HepG2 (cell line): Measurements from ENCODE around the gene ZMYND10. TPM values are rescaled to one million over a fixed set of nuclear protein-coding genes. Genes with fewer than 3 reads are reported as not detected.

ENCODE experiments used
- AGO2 ChIP-seq: fragments of 200-400 bp; formaldehyde crosslinking; optimal IDR thresholded peaks from 2 replicates; pipeline ENCODE3; 2017; ENCODE audit warnings: mild to moderate bottlenecking, low read depth, low read length, moderate library complexity
- DR1 ChIP-seq: sonication (generic); formaldehyde crosslinking; IDR thresholded peaks from 2 replicates; pipeline ENCODE4 v1.8.0; 2021; ENCODE audit warnings: mild to moderate bottlenecking, missing genetic modification reagents, inconsistent platforms
- ESRRA ChIP-seq: sonication (generic); formaldehyde crosslinking; IDR thresholded peaks from 2 replicates; pipeline ENCODE4 v1.5.1; 2020; ENCODE audit warnings: mild to moderate bottlenecking, low read depth, missing genetic modification reagents
- FLYWCH1 ChIP-seq: sonication (generic); formaldehyde crosslinking; IDR thresholded peaks from 2 replicates; pipeline ENCODE4 v1.8.1; 2023; ENCODE audit warnings: mild to moderate bottlenecking, missing genetic modification reagents
- GABPB1 ChIP-seq: IDR thresholded peaks from 2 replicates; pipeline ENCODE4 v1.6.1; 2016; ENCODE audit warnings: mild to moderate bottlenecking, missing genetic modification reagents, moderate library complexity, missing compliant biosample characterization
- HIVEP1 ChIP-seq: sonication (generic); formaldehyde crosslinking; IDR thresholded peaks from 2 replicates; pipeline ENCODE4 v1.4.0; 2020; ENCODE audit warnings: mild to moderate bottlenecking, missing genetic modification reagents
- HOMEZ ChIP-seq: IDR thresholded peaks from 2 replicates; pipeline ENCODE4 v1.6.1; 2016; ENCODE audit warnings: low read depth
- KLF16 ChIP-seq, 2 experiments: sonication (generic) in 1 of 2; formaldehyde crosslinking in 1 of 2; IDR thresholded peaks; 2 replicates each; pipeline versions ENCODE4 v1.6.1 to v1.8.0; 2016 to 2023; ENCODE audit warnings: missing genetic modification reagents in 2 of 2, missing compliant biosample characterization in 1 of 2
- MEIS1 ChIP-seq: sonication (generic); formaldehyde crosslinking; IDR thresholded peaks from 2 replicates; pipeline ENCODE4 v1.9.0; 2021; ENCODE audit warnings: mild to moderate bottlenecking, missing genetic modification reagents, moderate library complexity, borderline replicate concordance
- MXD1 ChIP-seq: sonication (generic); formaldehyde crosslinking; IDR thresholded peaks from 2 replicates; pipeline ENCODE4 v1.4.0; 2020; ENCODE audit warnings: mild to moderate bottlenecking, missing genetic modification reagents
- NAIF1 ChIP-seq: sonication (generic); formaldehyde crosslinking; IDR thresholded peaks from 2 replicates; pipeline ENCODE4 v1.5.0; 2020; ENCODE audit warnings: mild to moderate bottlenecking, missing genetic modification reagents, borderline replicate concordance
- NR2F2 ChIP-seq: IDR thresholded peaks from 2 replicates; pipeline ENCODE4 v1.6.1; 2012; ENCODE audit warnings: low read depth, inconsistent platforms, borderline replicate concordance
- PCBP1 ChIP-seq: fragments of 200-400 bp; formaldehyde crosslinking; IDR thresholded peaks from 2 replicates; pipeline ENCODE4 v1.6.1; 2017; ENCODE audit warnings: mild to moderate bottlenecking, low read depth, low read length, borderline replicate concordance
- RXRA ChIP-seq: sonication (generic); formaldehyde crosslinking; IDR thresholded peaks from 2 replicates; pipeline ENCODE4 v1.5.1; 2020; ENCODE audit warnings: missing genetic modification reagents
- SP1 ChIP-seq, 2 experiments: fragments of 450-650 bp in 1 of 2; sonication (generic) in 1 of 2; formaldehyde crosslinking in 1 of 2; IDR thresholded peaks; 2 replicates each; pipeline versions ENCODE4 v1.4.0 to v1.6.1; 2016 to 2020; ENCODE audit warnings: missing genetic modification reagents in 1 of 2
- YY1 ChIP-seq: IDR thresholded peaks from 2 replicates; pipeline ENCODE4 v1.6.1; 2011; ENCODE audit warnings: low read length, low read depth, moderate library complexity, mild to moderate bottlenecking; ENCODE audit not compliant: insufficient read depth, insufficient replicate concordance
- ZNF333 ChIP-seq: sonication (generic); formaldehyde crosslinking; IDR thresholded peaks from 2 replicates; pipeline ENCODE4 v1.4.0; 2020; ENCODE audit warnings: mild to moderate bottlenecking, missing genetic modification reagents, borderline replicate concordance
- ZNF354B ChIP-seq: sonication (generic); formaldehyde crosslinking; IDR thresholded peaks from 2 replicates; pipeline ENCODE4 v1.8.0; 2022; ENCODE audit warnings: mild to moderate bottlenecking, missing genetic modification reagents
- ZNF432 ChIP-seq: sonication (generic); formaldehyde crosslinking; IDR thresholded peaks from 2 replicates; pipeline ENCODE4 v1.5.0; 2020; ENCODE audit warnings: missing genetic modification reagents, mild to moderate bottlenecking, borderline replicate concordance
- ZNF451 ChIP-seq: sonication (generic); formaldehyde crosslinking; IDR thresholded peaks from 2 replicates; pipeline ENCODE4 v1.5.0; 2020; ENCODE audit warnings: mild to moderate bottlenecking, missing genetic modification reagents
- ZNF558 ChIP-seq: sonication (generic); formaldehyde crosslinking; IDR thresholded peaks from 2 replicates; pipeline ENCODE4 v1.9.0; 2022; ENCODE audit warnings: mild to moderate bottlenecking, missing genetic modification reagents, borderline replicate concordance
- ZNF574 ChIP-seq: sonication (generic); formaldehyde crosslinking; IDR thresholded peaks from 2 replicates; pipeline ENCODE4 v1.4.0; 2020; ENCODE audit warnings: missing genetic modification reagents
- ZNF777 ChIP-seq: sonication (generic); formaldehyde crosslinking; IDR thresholded peaks from 2 replicates; pipeline ENCODE4 v1.4.0; 2020; ENCODE audit warnings: missing genetic modification reagents
- ZSCAN30 ChIP-seq: sonication (generic); formaldehyde crosslinking; IDR thresholded peaks from 2 replicates; pipeline ENCODE4 v1.5.0; 2020; ENCODE audit warnings: mild to moderate bottlenecking, missing genetic modification reagents
- polyA plus RNA-seq, 8 experiments: library from polyadenylated mRNA; depleted of rRNA in 3 of 8; stranded (reverse) in 7 of 8; unstranded in 1 of 8; fragments of >200 nt; fragmentation: Illumina TruSeq in 4 of 8; extraction: Trizol in 4 of 8; gene quantifications; 2 replicates each; pipeline versions ENCODE4 v1.2.1 to v1.2.3, GENCODE V29; 2011 to 2016; ENCODE audit warnings: low read depth in 4 of 8, missing spikeins in 1 of 8, mixed read lengths in 1 of 8; ENCODE audit not compliant: insufficient read depth in 1 of 8
- total RNA-seq, 5 experiments: library from RNA; depleted of rRNA; stranded (reverse); fragments of >200 nt; fragmentation: Illumina TruSeq; extraction: Trizol; gene quantifications; 2 replicates each; pipeline ENCODE4 v1.2.3, GENCODE V29; 2016; ENCODE audit warnings: low read depth in 1 of 5

ZMYND10 gene
- total and polyA plus RNA-seq, 2 of the 13 experiments (the other 11 are each of a cell fraction or from before 2014, with no cell fraction given) = 0.60 to 0.74 TPM

GRCh38 chr3:50321336-50322114 is 24.0 kb downstream of the ZMYND10 start (continued):
- TF ChIP-seq ZNF574 (peak; percentile 53; the same call in 1 of the 2 replicates), ZNF333 (no peak), ZSCAN30 (no peak), ZNF558 (CRISPR knock-in tag) (0 out of 2 replicates have a peak, but pooled peaks have one; percentile 66), ZNF777 (CRISPR knock-in tag) (peak; percentile 95), SP1 (IDR thresholded peaks at IDR 0.05) (no peak), SP1 (CRISPR knock-in tag; IDR thresholded peaks at IDR 0.05) (peak; percentile 83; the same call in 1 of the 2 replicates), DR1 (CRISPR knock-in tag) (peak; percentile 92), NR2F2 (peak; percentile 51; the same call in 1 of the 2 replicates), GABPB1 (CRISPR knock-in tag) (peak; percentile 42; the same call in 1 of the 2 replicates), HIVEP1 (peak; percentile 24; the same call in 1 of the 2 replicates), FLYWCH1 (CRISPR knock-in tag) (peak; percentile 56; the same call in 1 of the 2 replicates), NAIF1 (CRISPR knock-in tag) (0 out of 2 replicates have a peak, but pooled peaks have one; percentile 59), KLF16 (CRISPR knock-in tag; IDR thresholded peaks at IDR 0.05) (peak in 1 of 2 experiments; percentile 11; a peak in 1 of 4 replicates), MXD1 (0 out of 2 replicates have a peak, but pooled peaks have one; percentile 8), PCBP1 (peak; percentile 97), HOMEZ (CRISPR knock-in tag) (no peak), RXRA (CRISPR knock-in tag) (peak; percentile 84), ZNF354B (CRISPR knock-in tag) (no peak), ZNF432 (CRISPR knock-in tag) (no peak), MEIS1 (CRISPR knock-in tag) (peak; percentile 17; the same call in 1 of the 2 replicates), AGO2 (no peak), ESRRA (0 out of 2 replicates have a peak, but pooled peaks have one; percentile 37), ZNF451 (CRISPR knock-in tag) (0 out of 2 replicates have a peak, but pooled peaks have one; percentile 14), YY1 (peak; percentile 67)
